GM19043 (cell line): Measurements from ENCODE around the gene LPCAT1.
"Not testable (repeated sequence)": the region's sequence is repeated elsewhere in the genome, so short reads cannot be mapped to it uniquely, and the experiment has no call there.

Experiments
- ATAC-seq: cut with Tn5 transposase; IDR thresholded peaks from one replicate; pipeline ENCODE4 v1.9.1; 2021; ENCODE audit warnings: low read depth; ENCODE audit not compliant: unreplicated experiment

The LPCAT1 gene

GRCh38 chr5:1481266-1481958, 42.3 kb downstream of the LPCAT1 start:
- no peak for ATAC-seq

DNA sequence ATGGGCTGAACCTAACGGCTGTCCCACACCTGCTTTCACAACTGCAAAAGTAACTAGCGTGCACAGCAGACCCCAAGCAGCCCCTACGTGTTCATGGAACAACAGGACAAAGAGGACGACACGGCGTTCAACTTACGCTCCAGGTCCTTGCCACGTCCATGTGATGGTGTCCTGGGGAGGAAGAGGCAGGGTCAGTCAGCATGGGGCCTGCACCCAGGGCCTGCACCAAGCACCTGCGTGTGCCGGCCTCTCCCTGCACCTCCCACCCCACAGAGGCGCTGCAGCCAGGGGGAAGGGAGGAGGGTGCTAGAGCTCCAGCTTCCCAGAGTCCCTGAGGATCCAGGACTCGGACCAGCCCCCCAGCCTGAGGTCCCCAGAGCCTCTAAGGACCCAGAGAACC, 43.0 kb downstream of the LPCAT1 start:
- no peak for ATAC-seq

DNA sequence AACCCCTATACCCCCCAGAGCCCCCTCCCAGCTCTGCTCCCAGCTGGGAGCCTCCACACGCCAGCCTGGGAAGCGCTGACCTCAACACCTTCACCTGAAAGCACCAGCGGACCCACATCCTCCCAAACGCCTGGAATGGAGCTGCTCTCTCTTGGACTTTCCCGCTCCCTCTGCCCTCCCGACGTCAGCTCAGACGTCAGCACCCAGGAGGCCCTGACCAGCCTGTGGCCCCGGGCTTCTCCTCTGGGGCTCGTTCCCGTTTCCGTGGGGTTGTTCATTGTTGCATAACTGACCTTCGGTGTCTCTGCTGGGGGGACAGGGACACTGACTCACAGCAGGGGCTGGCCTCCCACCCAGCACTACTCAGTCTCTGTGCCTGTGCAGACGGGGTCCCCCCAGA, 43.5 kb downstream of the LPCAT1 start:
- ATAC-seq = no peak

DNA sequence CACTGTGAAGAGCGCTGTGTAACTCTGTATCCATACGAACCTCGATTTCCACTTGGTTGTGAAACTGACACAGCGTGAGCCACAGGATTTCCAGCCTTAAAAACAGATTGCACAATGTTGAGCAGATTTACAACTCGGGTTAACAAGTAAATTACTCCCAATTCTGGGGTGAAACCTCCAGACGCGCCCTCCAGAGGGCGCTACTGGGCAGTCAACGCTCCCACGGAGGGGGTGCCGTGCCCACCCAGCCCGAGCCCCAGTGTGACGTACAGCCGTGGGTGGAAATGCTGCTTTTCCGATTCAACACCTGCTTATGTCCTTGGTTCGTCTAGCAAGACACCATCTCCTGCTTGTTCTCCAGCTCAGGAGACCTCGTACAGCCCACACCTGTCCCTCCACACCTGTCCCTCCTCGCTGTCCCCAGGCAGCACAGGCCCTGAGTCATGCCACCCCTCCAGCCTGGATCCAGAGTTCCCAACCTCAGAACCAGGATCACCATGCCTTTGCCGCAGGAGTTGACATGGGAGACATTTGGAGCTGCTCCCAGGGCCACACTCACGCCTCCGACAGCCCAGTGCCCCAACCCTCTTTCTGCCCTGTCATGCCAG, 44.1 kb downstream of the LPCAT1 start:
- no peak for ATAC-seq

DNA sequence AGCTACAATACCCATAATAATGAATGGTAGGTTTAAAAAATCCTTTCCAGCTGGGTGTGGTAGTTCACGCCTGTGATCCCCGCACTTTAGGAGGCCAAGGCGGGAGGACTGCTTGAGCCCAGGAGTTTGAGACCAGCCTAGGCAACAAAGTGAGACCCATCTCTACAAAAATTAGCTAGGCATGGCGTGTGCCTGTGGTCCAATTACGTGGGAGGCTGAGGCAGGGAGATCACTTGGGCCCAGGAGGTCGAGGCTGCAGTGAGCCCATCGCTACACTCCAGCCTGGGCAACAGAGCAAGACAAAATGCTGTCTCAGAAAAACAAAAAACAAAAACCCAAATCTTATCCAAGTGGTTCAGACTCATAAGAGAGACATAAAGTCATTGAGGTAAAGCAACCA, 44.7 kb downstream of the LPCAT1 start:
- ATAC-seq = no peak

GRCh38 chr5:1478271-1479035, 45.3 kb downstream of the LPCAT1 start:
- ATAC-seq = no peak

DNA sequence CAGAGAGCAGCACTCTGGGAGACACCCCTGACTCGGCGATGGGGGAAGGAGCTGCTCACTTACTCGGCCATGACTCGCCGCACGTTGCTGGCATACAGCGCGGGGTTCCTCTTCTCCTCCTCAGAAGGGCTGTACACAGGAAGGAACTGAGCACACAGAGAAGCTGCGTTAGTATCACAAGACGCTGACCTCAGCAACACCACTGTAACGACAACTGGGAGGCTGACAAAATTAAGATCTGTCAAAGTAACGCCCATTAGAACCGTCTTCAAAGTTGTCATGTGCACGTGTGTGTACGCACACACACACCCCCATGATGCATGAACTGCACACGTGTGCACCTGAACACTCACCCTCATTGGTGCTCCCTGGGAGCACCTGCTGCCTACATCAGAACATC, 46.4 kb downstream of the LPCAT1 start:
- no peak for ATAC-seq

DNA sequence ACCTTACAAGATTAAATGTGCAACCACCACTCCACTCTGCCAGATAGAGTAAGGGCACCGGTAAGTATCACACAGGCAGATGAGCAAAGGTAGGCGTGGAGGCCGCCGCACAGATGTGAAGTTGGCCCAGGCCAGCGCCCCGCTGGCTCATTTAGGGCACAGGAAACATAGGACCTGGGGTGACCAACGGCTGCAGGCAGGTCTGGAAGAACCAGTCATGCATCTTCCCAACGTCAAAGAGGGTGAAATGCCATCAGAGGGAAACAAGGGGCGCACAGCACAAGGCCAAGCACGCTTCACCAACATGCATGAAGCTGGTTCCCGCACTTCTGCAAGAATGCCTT, 46.8 kb downstream of the LPCAT1 start:
- ATAC-seq = no peak

DNA sequence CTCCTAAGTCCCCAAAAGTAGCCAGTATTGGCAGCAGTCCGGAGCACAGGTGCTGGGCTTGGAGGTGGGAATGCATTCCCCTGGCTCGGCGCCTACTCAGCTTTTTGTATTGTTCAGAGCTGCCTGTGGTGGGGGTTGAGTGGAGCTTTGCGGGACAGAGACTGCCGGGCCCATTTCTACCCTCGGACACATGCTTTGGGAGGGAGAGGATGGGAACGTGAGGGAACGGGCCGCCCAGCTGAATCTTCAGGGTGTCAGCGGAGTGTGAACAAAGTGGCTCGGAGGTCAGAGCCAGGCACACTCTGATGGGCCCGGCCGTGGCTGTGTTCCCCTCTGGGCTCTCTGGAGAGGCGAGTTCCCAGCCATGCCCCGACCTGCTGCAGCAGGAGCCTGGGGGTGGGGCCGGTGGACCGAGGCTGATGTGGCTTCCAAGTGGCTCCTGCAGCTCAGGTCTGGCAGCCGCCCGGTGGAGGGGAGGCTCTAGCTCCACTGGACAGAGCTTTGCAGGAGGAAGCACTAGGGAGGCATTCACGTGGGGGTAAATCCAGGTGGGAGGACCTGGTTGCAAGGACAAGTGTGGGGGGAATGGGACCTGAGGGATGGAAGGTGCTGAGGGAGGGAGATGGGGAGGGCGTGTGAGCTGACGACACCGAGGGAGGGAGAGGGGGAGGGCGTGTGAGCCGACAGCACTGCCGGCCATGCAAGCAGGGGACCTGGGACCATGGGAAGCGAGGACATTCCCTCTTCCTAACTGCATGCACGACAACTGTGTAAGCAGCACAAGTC, 47.4 kb downstream of the LPCAT1 start:
- no peak for ATAC-seq

DNA sequence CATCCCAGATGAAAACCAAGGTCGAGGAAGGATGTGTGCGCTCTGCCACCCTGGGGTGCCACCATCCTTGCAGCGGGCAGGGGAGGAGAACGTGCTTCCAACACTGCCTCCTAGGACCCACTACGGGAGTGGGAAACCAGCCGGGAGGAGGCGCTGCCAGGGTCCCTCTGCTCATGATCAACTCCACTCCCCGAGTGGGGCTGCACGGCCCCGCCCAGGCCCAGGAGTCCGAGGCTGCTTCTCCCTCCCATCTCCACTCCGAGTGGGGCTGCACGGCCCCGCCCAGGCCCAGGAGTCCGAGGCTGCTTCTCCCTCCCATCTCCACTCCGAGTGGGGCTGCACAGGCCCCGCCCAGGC, 48.2 kb downstream of the LPCAT1 start:
- ATAC-seq = not testable (repeated sequence)

- no peak for ATAC-seq
Observed at GRCh38 chr5:1474866-1475543, 48.8 kb downstream of the LPCAT1 start.

GRCh38 chr5:1474183-1474839, 49.4 kb downstream of the LPCAT1 start:
- ATAC-seq = no peak

- ATAC-seq = no peak
Observed at GRCh38 chr5:1473746-1474145, 50.0 kb downstream of the LPCAT1 start.

DNA sequence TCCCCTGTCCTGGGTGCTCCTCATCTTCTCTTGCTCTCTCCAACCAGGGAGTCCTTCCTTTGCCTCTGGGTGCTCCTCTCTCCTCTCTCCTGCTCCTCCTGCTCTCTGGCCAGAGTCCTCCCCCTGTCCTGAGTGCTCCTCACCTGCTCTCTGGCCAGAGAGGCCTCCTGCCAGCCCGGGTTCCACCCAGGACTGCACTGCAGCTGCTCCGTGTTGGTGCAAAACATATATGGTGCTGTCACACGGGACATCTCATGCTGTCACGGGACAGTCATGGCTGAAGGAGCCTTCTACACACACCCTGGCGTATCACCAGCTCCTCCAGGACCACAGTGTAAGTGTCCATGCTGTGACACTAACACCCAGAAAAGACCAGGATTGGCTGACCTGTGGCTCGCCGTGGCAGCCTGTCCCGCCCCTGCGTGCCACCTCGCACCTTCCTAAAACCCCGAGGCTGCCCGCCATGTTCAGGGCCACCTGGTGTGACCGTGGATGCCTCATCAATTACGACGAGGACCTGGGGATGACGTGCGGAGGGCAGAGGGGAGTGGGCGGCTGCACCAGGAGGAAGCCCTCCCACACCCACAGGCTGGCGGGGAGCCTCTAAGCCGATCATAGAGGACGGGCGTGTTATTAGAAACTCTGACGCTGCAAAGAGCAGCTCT, 50.7 kb downstream of the LPCAT1 start:
- no peak for ATAC-seq

DNA sequence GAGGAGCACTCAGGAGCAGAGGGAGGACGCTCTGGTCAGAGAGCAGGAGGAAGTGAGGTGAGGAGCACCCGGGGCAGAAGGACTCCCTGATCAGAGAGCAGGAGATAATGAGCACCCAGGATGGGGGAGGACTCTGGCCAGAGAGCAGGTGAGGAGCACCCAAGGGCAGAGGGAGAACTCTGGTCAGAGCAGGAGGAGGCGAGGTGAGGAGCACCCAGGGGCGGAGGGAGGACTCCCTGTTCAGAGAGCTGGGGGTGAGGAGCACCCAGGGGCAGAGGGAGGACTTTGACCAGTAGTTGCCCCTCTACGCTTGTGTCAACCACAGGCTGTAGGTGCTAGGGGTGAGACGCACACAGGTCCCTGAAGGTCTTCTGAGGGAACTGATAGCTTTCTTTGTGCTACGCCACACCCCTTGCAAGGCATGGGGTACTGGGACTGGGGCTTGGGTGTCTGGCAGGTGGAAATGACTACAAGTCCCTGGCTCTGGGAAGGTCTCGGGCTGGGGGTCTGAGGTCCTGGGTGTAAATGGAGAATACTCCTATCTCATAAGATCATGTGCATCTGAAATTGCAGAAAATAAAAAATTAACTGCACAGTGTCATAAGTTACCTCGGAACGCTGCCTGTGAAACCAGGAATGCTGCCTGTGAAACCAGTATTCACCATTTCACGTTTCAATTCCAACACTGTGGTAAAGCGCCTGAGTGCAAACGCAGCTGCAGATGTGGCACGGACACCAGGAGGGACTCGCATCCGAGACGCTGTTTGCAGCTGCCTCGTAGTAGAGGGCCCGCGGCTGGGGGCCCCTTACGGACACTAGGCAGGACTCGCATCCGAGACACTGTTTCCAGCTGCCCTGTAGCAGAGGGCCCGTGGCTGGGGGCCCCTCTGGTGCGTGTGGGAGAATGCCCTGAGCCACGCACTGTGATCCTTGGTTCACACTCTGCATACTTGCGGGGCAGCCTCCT, 51.5 kb downstream of the LPCAT1 start:
- no peak for ATAC-seq

- no peak for ATAC-seq
Observed at GRCh38 chr5:1471240-1471853, 52.4 kb downstream of the LPCAT1 start.

GRCh38 chr5:1470762-1471211, 53.0 kb downstream of the LPCAT1 start:
- no peak for ATAC-seq
